ENCODE results near the gene ABLIM1. TPM values are rescaled to one million over a fixed set of nuclear protein-coding genes. Genes with fewer than 3 reads are reported as not detected.

ABLIM1 gene
- total RNA-seq, 1 donor from 2014 or later: 772 TPM

DNA sequence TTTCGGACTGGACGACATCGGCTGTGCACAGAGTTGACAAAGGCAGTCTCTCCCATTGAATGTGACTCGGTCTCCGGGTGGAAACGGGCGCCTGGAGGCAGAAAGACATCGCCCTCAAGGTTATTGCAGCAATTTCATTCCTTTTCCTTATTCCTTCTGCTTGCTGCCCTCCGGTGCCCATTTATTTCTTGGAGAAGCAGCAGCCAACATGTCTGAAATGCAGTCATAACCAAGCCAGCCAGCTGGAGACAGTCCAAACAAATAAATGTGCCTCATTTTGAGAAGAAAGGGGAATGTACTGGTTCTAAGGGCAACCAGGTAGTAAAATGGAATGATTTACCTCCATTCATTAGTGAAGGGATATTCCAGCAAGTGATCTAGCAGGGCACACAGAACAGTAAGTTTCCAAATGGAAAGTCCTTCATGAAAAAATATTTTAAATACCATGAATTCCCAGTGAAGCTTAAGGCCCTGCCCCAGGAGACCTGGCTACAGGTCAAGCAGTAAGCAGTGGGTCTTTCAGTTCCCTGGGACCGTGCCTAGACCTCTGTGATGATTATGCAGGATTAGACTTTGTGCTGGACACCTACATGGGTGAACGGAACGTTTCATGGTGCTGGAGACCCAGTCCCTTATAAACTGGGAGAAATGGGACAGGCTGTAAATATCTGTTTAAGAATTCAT lies 86.6 kb downstream of the ABLIM1 start:
- ATAC-seq (ENCODE audit: poor library complexity) (no peak), DNase-seq (no peak)
- intact Hi-C loops (cut with DNase I): no loop called here

DNA sequence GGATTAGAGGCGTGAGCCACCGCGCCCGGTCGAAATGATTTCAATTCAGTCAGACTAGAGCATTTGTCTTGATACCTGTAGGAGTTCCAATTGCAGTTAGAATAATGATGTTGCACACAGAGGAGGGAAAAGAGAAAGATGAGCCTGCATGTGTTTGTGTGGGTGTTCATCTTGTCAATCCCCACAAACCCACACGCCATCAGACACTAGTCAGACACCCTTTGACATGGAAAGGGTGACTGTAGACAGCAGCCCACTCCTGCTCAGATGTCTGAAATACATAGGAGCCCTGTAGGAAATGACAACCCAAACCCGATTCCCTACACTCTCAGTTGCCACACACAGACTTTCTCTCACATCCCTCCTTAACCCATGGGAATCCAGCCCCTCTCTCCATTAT lies 92.0 kb downstream of the ABLIM1 start:
- intact Hi-C loops (cut with DNase I): no loop called here
- no peak for ATAC-seq (ENCODE audit: poor library complexity)

DNA sequence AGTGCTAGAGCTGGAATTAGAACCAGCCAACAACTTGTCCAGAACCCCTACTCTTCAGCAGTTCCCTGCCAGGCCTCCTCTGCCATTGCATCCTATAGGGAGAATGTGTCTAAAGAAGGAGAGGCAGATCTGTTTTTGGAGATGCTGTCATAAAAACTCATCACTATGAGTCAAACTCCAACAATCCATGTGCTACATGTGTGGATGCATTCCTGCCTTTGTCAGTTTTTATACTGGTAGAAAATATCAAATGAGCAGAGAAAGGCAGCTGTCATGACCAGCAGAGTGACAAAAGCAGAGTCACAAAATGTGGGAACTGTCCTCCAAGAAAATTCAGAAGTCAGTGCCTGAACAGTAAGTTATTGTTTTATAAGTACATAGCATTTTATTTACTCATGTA lies 93.0 kb downstream of the ABLIM1 start:
- intact Hi-C loops (cut with DNase I): no loop called here
- ATAC-seq (ENCODE audit: poor library complexity) (no peak), DNase-seq (no peak)

More for the DNA sequence above, 92.0 kb downstream of the ABLIM1 start:
- no peak for DNase-seq

DNA sequence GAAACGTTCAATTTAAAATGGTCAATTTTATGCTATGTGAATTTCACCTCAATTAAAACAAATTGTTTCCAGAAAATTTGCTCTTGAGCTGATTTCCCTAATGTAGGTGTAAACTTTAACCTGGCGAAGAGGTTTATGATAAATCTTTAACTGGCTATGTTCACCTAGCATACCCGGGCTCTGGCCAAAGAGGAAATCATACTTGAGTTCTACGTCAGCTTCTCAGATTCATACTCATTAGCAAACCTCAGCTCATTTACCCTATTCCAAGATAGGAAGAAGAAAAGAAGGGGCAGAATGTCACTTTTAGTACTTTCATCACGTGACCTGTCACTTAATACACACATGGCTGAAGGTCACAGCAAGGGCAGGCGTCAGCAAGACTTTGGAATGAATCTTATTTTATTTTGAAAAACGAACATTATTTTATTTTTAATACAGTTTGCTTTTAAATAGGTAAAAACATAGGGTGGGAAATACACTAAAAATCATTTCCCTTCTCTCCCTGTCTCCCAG lies 97.0 kb downstream of the ABLIM1 start:
- DNase-seq: no peak
- no peak for ATAC-seq (ENCODE audit: poor library complexity)
- intact Hi-C loops (cut with DNase I): no loop called here

DNA sequence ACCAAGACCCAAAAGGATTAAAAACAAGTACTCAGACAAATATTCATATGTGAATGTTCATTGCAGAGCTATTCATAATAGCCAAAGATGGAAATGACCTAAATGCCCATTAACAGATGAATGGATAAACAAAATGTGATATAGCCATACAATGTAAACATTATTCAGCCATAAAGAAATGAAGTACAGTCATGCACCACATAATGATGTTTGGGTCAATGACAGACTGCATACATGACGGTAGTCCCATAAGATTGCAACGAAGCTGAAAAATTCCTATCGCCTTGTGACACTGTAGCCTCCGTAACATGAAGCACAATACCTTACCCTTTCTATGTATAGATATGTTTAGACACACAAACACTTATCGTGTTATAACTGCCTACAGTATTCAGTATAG lies 97.9 kb downstream of the ABLIM1 start:
- DNase-seq: no peak
- intact Hi-C loops (cut with DNase I): no loop called here
- no peak for ATAC-seq (ENCODE audit: poor library complexity)

DNA sequence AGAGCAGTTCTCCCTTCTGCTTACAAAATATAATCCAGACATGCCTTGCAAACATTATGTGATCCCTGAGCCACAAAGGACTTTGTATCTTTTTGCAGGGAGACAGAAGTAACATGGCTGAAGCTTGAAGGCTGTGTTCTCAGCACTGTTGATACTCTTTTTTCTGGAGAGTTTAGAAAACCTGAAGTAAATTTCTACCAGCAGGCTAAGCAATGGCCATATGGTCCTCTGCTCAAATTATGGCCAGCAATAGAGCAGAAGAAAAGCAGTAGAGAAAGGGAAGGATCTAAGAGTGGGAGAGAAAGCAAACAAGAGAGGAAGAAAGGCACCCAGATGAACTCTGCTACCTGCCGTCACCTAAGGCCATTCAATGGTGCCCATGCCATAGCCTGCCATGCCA lies 98.4 kb downstream of the ABLIM1 start:
- no peak for DNase-seq
- intact Hi-C loops (cut with DNase I): loop anchor here (10.0 kb wide), 2 partner anchors 65 to 145 kb away; no protein-coding TSS in a partner anchor
- ATAC-seq (ENCODE audit: poor library complexity): no peak

DNA sequence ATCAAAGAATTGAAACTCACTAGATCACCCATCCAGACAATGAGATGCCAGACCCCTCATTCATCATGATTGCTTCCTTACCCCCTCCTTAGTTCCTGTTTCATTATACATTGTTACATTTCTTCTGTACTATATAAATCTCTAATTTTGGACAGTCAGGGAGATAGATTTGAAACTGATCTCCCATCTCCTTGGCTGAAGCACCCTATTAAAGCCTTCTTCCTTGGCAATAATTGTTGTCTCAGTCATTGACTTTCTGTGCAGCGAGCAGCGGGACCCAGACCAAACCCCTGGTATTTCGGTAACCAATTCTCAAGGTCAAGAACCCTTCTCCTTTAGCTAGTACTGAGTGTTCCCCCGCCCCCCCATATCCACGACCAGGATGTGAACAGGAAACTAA lies 100.2 kb downstream of the ABLIM1 start:
- ATAC-seq (ENCODE audit: poor library complexity): no peak
- intact Hi-C loops (cut with DNase I): loop anchor here (10.0 kb wide), 2 partner anchors 67 to 147 kb away; no protein-coding TSS in a partner anchor
- no peak for DNase-seq

DNA sequence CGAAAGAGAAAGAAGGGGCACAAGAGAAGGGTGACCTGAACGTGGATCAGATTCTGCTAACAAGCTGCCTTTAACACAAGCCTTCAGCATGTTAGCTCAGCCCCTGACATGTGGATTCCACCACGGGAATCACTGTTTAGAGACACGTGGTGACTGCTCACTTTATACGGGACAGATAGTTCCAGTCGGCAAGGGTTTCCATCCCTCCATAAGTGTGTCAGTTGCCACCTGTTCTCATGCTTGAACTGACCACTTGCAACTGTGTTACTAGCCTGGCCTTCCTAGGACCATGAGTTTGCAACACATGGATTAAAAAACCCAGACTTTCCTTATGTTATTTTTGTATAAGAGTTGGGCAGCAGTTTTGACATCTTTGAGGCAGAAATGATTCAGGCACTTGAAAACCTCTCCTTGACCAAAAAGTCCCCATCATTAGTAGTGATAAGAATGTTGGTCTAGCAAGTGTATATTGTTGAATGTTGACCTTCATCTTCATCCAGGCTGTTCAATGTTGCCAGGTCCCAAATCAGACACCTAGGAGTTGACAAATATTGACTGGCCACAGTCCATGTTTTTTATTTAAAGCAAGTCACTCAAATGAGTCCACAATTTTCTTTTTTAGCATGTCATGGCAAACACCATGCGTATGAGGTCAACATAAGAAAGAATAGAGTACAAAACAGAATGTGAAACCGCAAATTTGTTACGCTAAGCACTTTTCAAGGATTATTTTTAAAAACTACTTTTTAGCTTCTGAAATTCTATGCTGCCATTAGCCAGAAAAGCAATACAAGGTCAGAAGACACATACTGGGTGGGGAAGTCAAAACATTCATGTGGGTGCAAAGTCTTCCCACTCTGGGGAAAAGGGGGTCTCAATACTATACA lies 101.6 kb downstream of the ABLIM1 start:
- DNase-seq (no peak), ATAC-seq (ENCODE audit: poor library complexity) (peak; percentile 38)
- intact Hi-C loops (cut with DNase I): loop anchor here (10.0 kb wide), 2 partner anchors 68 to 148 kb away; no protein-coding TSS in a partner anchor

DNA sequence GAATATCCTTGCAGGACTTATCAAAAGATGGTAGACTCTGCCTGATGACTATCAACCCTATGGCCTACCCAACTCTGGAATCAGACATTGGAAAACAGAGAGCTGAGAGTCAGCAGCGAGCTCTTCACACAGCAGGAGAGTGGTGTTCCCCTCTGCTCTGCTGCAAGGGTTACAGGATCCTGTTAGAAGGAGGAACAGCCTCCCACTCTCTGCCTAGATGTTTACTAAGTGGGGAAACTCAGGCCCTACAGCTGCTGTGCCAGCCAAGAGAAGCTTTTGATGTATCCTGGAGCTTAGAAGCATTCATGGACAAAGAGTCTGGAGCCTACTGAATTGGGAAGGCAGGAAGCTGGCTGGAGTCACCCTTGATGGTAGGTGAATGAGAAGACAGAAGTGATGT lies 104.6 kb downstream of the ABLIM1 start:
- no peak for ATAC-seq (ENCODE audit: poor library complexity)
- DNase-seq: no peak
- intact Hi-C loops (cut with DNase I): loop anchor here (10.0 kb wide), 2 partner anchors 71 to 151 kb away; no protein-coding TSS in a partner anchor

DNA sequence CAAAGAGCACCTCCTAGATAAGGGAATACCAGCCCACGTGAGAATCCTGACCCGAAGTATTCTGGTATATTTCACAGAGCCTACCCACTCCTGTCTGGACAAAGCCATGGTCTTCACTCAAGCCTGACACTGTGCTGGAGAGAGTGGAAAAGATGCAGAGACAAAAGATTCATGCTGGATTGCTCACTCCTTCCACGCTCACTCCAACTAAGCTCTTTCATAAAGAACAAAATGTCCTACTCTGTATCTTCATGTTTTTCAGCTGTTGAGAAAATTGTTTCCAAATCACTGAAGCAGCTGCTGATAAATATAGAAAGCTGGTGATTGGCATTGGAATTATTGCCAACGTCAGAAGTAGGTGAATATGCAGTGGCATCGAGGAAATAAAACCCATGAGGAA lies 106.0 kb downstream of the ABLIM1 start:
- intact Hi-C loops (cut with DNase I): loop anchor here (10.0 kb wide), 2 partner anchors 73 to 153 kb away; no protein-coding TSS in a partner anchor
- DNase-seq: no peak
- ATAC-seq (ENCODE audit: poor library complexity): peak; percentile 30

DNA sequence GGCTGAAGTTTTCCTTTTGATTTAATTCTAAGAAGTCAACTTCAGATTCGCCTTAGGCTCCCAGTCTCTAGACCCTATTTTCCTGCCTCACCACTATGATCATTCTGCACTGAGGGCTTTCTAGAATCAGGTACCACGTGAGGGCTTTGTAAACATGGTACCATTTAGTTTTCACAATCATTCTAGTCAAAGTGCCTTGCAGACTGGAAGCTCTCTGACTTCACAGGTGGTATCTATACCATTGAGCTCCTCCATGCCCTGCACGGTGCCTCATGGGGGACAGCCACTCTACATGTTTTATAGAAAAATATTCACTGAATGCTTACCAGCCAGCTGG lies 106.5 kb downstream of the ABLIM1 start:
- intact Hi-C loops (cut with DNase I): loop anchor here (2.0 to 10.0 kb wide), 3 partner anchors 73 to 231 kb away; no protein-coding TSS in a partner anchor
- ATAC-seq (ENCODE audit: poor library complexity) (no peak), DNase-seq (no peak)

DNA sequence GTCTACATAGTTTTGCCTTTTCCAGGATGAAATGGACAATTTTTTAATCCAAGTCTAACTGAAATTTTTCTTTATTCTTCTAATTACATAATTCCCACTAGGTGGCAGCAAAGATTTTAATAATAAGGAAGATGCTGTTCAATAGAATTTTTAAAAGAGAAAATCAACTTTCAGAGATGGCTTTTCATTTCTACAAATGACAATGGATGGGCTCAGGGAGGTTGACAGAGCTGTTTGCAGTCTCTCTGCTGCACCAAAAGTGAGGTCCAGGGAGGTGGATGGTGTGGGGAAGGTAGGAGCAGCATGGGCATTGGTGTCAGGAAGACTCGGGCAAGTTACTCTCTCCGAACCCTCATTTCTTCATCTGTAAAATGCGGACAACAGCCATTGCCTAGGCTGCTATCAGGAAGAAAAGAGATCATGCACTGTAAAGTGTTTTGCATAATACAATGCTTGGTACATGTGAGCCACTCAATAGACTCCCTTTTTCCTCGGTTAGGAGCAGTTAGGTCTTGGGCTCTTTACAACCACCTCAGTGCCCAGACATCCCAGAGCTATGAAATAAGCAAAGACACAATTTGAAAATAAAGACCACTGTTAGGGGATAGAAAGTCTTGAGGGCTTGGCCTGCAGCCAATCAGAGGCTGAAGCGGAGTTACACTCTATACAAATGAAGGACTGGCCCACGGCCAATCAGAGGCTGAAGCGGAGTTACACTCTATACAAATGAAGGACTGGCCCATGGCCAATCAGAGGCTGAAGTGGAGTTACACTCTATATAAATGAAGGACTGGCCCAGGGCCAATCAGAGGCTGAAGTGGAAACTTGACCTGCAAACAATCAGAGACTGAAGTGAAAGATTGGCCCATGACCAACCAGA lies 107.1 kb downstream of the ABLIM1 start:
- intact Hi-C loops (cut with DNase I): loop anchor here (2.0 to 10.0 kb wide), 3 partner anchors 74 to 232 kb away; no protein-coding TSS in a partner anchor
- DNase-seq: peak; percentile 78
- peak; percentile 47 for ATAC-seq (ENCODE audit: poor library complexity)

DNA sequence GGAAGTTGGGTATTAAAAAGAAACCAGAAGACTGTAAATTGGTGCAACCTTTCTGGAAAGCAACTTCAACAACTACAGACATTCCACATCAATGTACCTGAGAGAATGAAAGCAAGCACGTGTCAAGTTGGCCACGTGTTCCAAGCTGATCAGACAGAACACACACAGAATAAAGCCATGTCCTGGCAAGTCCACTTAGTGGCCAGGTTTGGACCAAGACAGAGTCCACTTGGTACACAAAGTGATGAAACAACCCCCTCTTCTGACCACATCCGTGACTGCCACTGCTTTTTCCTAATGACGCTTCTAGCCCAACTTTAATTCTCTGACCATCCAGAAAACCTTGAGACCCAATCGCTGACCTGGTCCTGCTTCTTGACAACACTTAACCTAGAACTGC lies 109.4 kb downstream of the ABLIM1 start:
- DNase-seq (no peak), ATAC-seq (ENCODE audit: poor library complexity) (peak; percentile 34)
- intact Hi-C loops (cut with DNase I): no loop called here

DNA sequence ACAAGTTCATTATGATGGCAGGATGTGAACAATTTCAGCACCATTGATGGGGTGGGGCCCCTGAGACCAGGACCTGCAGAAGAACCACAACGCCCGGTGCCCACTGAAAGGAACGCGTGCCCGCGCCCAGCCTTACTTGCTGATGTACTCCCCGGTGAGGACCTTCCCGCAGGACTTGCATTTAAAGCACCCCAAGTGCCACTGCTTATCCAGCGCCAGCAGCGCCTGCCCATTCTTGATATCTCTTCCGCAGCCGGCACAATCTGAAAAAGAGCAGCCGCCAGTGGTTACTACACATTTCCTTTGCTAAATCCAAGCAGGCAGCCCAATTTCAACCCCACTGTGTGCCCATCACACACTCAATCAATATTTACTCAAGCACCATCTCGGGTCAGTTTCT lies 110.6 kb downstream of the ABLIM1 start:
- intact Hi-C loops (cut with DNase I): no loop called here
- no peak for DNase-seq
- ATAC-seq (ENCODE audit: poor library complexity): no peak

DNA sequence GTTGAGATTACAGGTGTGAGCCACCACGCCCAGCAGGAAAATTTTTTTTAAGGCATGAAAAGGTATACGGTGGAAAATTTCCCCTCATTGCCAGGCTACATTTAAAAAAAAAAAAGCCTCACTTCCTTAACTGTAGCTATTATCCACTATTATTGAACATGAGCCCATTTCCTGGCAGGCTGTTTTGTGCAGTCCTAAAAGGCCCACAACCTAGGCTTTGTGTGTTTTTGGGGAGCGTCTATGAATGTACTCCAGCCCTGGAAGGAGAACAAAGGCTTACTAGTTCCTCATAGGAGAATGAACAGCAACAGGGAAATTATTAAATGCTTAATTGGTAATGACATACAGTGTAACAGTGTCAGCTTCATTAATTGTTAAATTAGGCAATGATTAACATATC lies 111.0 kb downstream of the ABLIM1 start:
- intact Hi-C loops (cut with DNase I): no loop called here
- ATAC-seq (ENCODE audit: poor library complexity) (no peak), DNase-seq (no peak)

DNA sequence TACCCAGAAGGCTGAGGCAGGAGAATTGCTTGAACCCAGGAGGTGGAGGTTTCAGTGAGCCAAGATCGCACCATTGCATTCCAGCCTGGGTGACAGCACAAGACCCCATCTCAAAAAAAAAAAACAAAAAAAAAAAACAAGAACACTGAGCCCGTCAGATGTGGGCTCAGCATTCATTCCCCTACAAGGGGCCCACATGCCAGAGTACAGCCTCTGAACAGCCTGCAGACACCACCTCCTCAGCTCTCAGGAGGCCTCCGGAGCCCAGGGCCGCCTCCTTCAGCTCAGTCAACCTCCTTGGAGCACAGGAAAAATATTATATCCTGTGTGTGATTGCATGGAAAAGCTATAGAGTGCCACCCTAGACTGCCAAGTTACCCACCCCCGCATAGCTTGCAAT lies 112.3 kb downstream of the ABLIM1 start:
- intact Hi-C loops (cut with DNase I): no loop called here
- ATAC-seq (ENCODE audit: poor library complexity): no peak
- no peak for DNase-seq

DNA sequence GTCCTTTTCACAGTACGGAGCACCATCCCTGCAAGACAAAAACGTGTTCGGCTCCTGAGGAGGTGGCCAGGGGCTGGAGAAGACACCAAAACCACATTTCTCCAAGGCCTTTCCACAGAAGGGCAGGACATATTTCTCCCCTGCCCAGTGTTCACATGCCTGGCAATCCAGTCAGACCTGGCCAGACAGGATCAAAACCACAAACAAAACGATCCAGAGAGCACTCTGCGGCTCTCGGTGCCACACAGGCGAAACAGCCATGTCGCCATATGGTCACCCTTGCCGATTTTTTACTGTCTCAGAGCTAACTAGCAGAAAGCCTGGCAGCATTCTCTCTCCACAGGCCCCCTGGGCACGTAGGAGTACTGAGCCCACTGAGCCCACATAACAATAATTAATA lies 113.0 kb downstream of the ABLIM1 start:
- DNase-seq: no peak
- ATAC-seq (ENCODE audit: poor library complexity): no peak
- intact Hi-C loops (cut with DNase I): no loop called here

DNA sequence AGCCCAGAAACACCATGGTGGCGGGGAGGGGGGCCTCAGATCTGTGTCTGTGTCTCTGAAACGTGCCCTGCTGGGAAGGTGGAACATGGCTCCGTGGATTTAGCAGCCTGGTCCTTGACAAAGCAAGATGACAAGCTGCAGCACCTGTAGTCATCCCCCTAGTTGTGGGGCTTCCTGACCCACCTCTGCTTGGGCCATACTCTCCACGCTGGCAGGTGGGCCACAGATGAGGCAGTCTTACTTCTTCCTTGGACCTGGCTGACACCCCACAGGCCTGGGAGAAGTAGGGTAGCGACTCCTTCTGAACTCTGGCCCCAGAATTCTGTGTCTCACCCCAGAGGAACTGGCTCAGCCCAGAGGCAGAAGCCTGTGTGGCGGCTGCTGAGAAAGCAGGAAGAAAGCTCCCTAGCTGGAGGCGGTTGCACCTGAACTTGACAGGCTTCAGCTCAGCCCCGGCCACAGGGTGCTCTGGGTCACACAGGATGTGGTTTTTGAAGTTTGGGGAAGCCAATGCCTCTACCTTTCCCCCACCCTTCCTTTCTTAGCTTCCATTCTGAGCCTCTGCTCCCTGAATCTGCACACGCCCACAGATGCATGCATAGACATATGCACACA lies 113.9 kb downstream of the ABLIM1 start:
- intact Hi-C loops (cut with DNase I): loop anchor here (5.0 kb wide), 1 partner anchor 72 kb away; no protein-coding TSS in a partner anchor
- ATAC-seq (ENCODE audit: poor library complexity) (no peak), DNase-seq (no peak)

Measured in Right ventricle myocardium superior (tissue), 1 donor.